Astrocyte (in vitro differentiated cells and primary cell): ENCODE measurements around the gene NEAT1.

ENCODE experiments used
- CTCF ChIP-seq: IDR thresholded peaks from 2 replicates; pipeline ENCODE4 v1.5.1; 2011; ENCODE audit warnings: low read depth, mild to moderate bottlenecking, inconsistent platforms, low read length, moderate library complexity; ENCODE audit not compliant: insufficient read depth
- EZH2 ChIP-seq: IDR thresholded peaks from 2 replicates; pipeline ENCODE4 v1.6.1; 2012; ENCODE audit warnings: mild to moderate bottlenecking, low read length, inconsistent platforms; ENCODE audit not compliant: insufficient read depth

GRCh38 chr11:65424205-65425104 lies 1.9 kb downstream of the NEAT1 start:
- TF ChIP-seq CTCF: no peak
- no peak for TF ChIP-seq EZH2
